ENCODE results near the gene TBX18. TPM values are rescaled to one million over a fixed set of nuclear protein-coding genes. Genes with fewer than 3 reads are reported as not detected.

The TBX18 gene
- total RNA-seq, 1 experiment from 2014 or later = 14.4 TPM

GRCh38 chr6:84775751-84776150 is 11.4 kb upstream of the TBX18 start:
- H3K9me2 ChIP-seq (ENCODE audit: insufficient read depth) = no peaks in the 10 kb centered on the region
- ChIA-PET RAD21 (ENCODE audit: low non-redundant PET in 1 of 2, low total read pairs in 2 of 2, uncharacterized antibody in 2 of 2, unreplicated experiment in 2 of 2) (no interaction called here), CTCF (interaction anchor here (1.2 to 2.5 kb wide), 2 partner anchors 14 to 348 kb away, joined by 3 to 10 read pairs; no protein-coding TSS in a partner anchor), POLR2A (no interaction called here)
- no peak for DNase-seq (ENCODE audit: low read depth, low spot score)
- H3K4me1 ChIP-seq (ENCODE audit: control insufficient read depth in 1 of 2, insufficient read depth in 2 of 2, low read length in 2 of 2) = peaks cover 0 to 9% of the 10 kb centered on the region in 2 experiments; a peak in 2 of 4 replicates
- no peak for TF ChIP-seq ZFX (IDR thresholded peaks at IDR 0.05)
- no peak for TF ChIP-seq MAX (IDR thresholded peaks at IDR 0.05)
- TF ChIP-seq ELF1 (IDR thresholded peaks at IDR 0.05; ENCODE audit: borderline replicate concordance, low read depth) = no peak
- TF ChIP-seq SIN3A (IDR thresholded peaks at IDR 0.05; ENCODE audit: low read depth) = no peak
- no peak for TF ChIP-seq RAD21 (IDR thresholded peaks at IDR 0.05; ENCODE audit: low read depth)
- no peak for TF ChIP-seq FOSL1 (IDR thresholded peaks at IDR 0.05; ENCODE audit: low read depth)
- no peak for TF ChIP-seq REST (IDR thresholded peaks at IDR 0.05; ENCODE audit: low read depth)
- H3K4me3 ChIP-seq (replicated peaks in 1 of 2; ENCODE audit: low read depth in 1 of 2, low read length in 2 of 2) = no peak overlapping the region
- H2AFZ ChIP-seq (ENCODE audit: low read depth, low read length, poor library complexity, severe bottlenecking) = no peak overlapping the region
- H3K4me2 ChIP-seq (ENCODE audit: low read length) = no peak overlapping the region
- intact Hi-C loops (cut with micrococcal nuclease) = loop anchor here (10.0 kb wide), 1 partner anchor 351 kb away; no protein-coding TSS in a partner anchor
- no peaks in the 10 kb centered on the region for H4K20me1 ChIP-seq (ENCODE audit: insufficient read depth)
- H3K27me3 ChIP-seq (ENCODE audit: insufficient read depth, low read length) = peaks cover 5% of the 10 kb centered on the region; the same call in 1 of the 2 replicates
- H3K79me2 ChIP-seq (ENCODE audit: insufficient read depth, low read length) = no peaks in the 10 kb centered on the region
- no peak overlapping the region for H3K27ac ChIP-seq (ENCODE audit: low read depth, low read length)
- no TSS peak for BruUV-seq (replicated peaks)
- H3K9ac ChIP-seq (ENCODE audit: low read length) = no peak overlapping the region
- no peak for ATAC-seq
- H3K36me3 ChIP-seq (ENCODE audit: control insufficient read depth in 1 of 2, insufficient read depth in 2 of 2, low read length in 2 of 2) = no peaks in the 10 kb centered on the region
- H3K9me3 ChIP-seq (ENCODE audit: control insufficient read depth in 1 of 2, insufficient read depth in 1 of 2, low read depth in 1 of 2, low read length in 2 of 2) = no peaks in the 10 kb centered on the region

Measured in HCT116 (cell line).